ENCODE measurements around the gene TXNDC8. TPM values are rescaled to one million over a fixed set of nuclear protein-coding genes. Genes with fewer than 3 reads are reported as not detected.
"Not testable (repeated sequence)": the region's sequence is repeated elsewhere in the genome, so short reads cannot be mapped to it uniquely, and the experiment has no call there.

Gene TXNDC8
- total and polyA plus RNA-seq, 2 donors (not counting 1 experiment from before 2014, with no cell fraction given): not detected

- H3K4me3 Mint-ChIP-seq: no peak overlapping the region
- DNase-seq (no peak), ATAC-seq (ENCODE audit: low read depth) (no peak)
- no peak for TF ChIP-seq EZH2 (IDR thresholded peaks at IDR 0.05; ENCODE audit: borderline replicate concordance, insufficient read depth, low read depth, low read length, poor library complexity, severe bottlenecking)
- TF ChIP-seq, protein P1, sequence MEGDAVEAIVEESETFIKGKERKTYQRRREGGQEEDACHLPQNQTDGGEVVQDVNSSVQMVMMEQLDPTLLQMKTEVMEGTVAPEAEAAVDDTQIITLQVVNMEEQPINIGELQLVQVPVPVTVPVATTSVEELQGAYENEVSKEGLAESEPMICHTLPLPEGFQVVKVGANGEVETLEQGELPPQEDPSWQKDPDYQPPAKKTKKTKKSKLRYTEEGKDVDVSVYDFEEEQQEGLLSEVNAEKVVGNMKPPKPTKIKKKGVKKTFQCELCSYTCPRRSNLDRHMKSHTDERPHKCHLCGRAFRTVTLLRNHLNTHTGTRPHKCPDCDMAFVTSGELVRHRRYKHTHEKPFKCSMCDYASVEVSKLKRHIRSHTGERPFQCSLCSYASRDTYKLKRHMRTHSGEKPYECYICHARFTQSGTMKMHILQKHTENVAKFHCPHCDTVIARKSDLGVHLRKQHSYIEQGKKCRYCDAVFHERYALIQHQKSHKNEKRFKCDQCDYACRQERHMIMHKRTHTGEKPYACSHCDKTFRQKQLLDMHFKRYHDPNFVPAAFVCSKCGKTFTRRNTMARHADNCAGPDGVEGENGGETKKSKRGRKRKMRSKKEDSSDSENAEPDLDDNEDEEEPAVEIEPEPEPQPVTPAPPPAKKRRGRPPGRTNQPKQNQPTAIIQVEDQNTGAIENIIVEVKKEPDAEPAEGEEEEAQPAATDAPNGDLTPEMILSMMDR (IDR thresholded peaks at IDR 0.05): no peak
- Histone ChIP-seq H3K9me3 (ENCODE audit: control extremely low read depth in 1 of 3, control insufficient read depth in 2 of 3, insufficient read depth in 1 of 3, low read length in 2 of 3) (peaks cover 0 to 4% (median 0%) of the 10 kb centered on the region in 3 donors), H3K9ac (ENCODE audit: low read length) (no peak overlapping the region), H2AFZ (ENCODE audit: insufficient read depth, low read depth, low read length, poor library complexity, severe bottlenecking) (no peak overlapping the region), H3K4me1 (ENCODE audit: control insufficient read depth in 2 of 2, insufficient read depth in 2 of 2, low read length in 2 of 2) (peaks cover 5 to 12% of the 10 kb centered on the region in 2 donors), H3K27me3 (replicated peaks in 1 of 4; ENCODE audit: control extremely low read depth in 1 of 4, control insufficient read depth in 3 of 4, insufficient read depth in 4 of 4, low read length in 3 of 4) (no peaks in the 10 kb centered on the region), H3K27ac (ENCODE audit: low read length in 2 of 2) (no peak overlapping the region), H4K20me1 (ENCODE audit: control insufficient read depth, insufficient read depth, low read length, poor library complexity, severe bottlenecking) (no peaks in the 10 kb centered on the region), H3K79me2 (ENCODE audit: control insufficient read depth, insufficient read depth, low read length) (no peaks in the 10 kb centered on the region), H3K4me2 (replicated peaks; ENCODE audit: low read depth, low read length, poor library complexity, severe bottlenecking) (no peak overlapping the region), H3K4me3 (ENCODE audit: control extremely low read depth in 1 of 5, extremely low read depth in 1 of 5, insufficient read depth in 1 of 5, low read depth in 2 of 5, low read length in 4 of 5) (no peak overlapping the region), H3K36me3 (replicated peaks in 1 of 2; ENCODE audit: control extremely low read depth in 1 of 2, control insufficient read depth in 1 of 2, extremely low read depth in 1 of 2, insufficient read depth in 2 of 2, low read length in 1 of 2) (no peaks in the 10 kb centered on the region)
- POLR2A ChIA-PET: no interaction called here
- intact Hi-C loops (cut with micrococcal nuclease): no loop called here
- H3K27me3 Mint-ChIP-seq: peaks cover 6% of the 10 kb centered on the region
- H3K27ac Mint-ChIP-seq: no peak overlapping the region
- no peaks in the 10 kb centered on the region for H3K9me3 Mint-ChIP-seq (ENCODE audit: insufficient read depth)
- H3K4me1 Mint-ChIP-seq: peaks cover 12% of the 10 kb centered on the region
- 100% methylated on average over 1 of the region's 4 CpGs for WGBS (ENCODE audit: insufficient coverage)
- CTCF ChIA-PET: no interaction called here
These were observed 19.8 kb downstream of the TXNDC8 start for GRCh38 chr9:110317911-110318310.

DNA sequence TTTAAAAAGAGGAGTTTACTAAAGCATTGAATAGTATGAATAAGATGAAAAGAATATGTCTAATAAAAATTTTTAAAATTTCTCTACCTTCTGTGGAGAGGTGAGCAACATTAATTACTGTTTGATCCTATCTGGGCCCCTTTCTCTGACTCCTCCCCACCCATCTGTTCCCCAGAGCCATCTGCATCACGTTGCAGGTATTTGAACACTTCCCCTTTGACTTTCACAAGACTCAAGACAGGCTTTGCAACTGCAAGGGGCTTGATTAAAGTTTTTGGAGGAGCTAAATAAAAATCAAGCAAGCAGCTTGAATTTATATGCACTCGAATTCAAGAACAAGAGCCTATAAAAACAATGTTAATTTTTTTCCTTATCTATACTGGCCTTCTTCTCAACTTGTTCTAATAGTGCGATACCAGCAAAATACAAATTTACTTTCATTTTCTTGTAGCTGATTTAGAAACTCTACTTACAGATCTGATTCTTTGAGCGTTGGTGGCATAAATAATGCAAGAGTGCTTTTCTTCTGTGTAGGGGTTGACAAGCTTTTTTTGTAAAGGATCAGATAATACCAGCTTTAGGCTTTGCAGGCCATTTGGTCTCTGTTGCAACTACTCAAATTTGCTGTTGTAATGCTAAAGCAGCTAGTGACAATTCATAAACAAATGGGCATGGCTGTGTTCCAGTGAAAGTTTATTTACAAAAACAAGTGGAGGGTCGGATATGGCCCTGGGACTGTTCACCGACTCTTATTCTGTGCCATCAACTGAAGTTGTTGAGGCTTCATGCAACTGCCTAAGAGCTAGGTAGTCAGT lies 21.2 kb downstream of the TXNDC8 start:
- TF ChIP-seq, protein P1 (IDR thresholded peaks at IDR 0.05): no peak
- TF ChIP-seq EZH2 (IDR thresholded peaks at IDR 0.05; ENCODE audit: borderline replicate concordance, insufficient read depth, low read depth, low read length, poor library complexity, severe bottlenecking): no peak
- Mint-ChIP-seq H3K27ac (peak overlapping the region; percentile 74), H3K27me3 (no peaks in the 10 kb centered on the region), H3K4me1 (peaks cover 12% of the 10 kb centered on the region), H3K4me3 (peak overlapping the region; percentile 80), H3K9me3 (ENCODE audit: insufficient read depth) (no peaks in the 10 kb centered on the region)
- H3K4me2 ChIP-seq (replicated peaks; ENCODE audit: low read depth, low read length, poor library complexity, severe bottlenecking): peak overlapping the region; percentile 51
- CTCF ChIA-PET: no interaction called here
- peak overlapping the region; percentile 53 for H2AFZ ChIP-seq (ENCODE audit: insufficient read depth, low read depth, low read length, poor library complexity, severe bottlenecking)
- H3K9me3 ChIP-seq (ENCODE audit: control extremely low read depth in 1 of 3, control insufficient read depth in 2 of 3, insufficient read depth in 1 of 3, low read length in 2 of 3): peaks cover 0 to 9% (median 9%) of the 10 kb centered on the region in 3 donors
- 75% methylated on average over 2 of the region's 6 CpGs for WGBS (ENCODE audit: insufficient coverage)
- no peaks in the 10 kb centered on the region for H3K27me3 ChIP-seq (replicated peaks in 1 of 4; ENCODE audit: control extremely low read depth in 1 of 4, control insufficient read depth in 3 of 4, insufficient read depth in 4 of 4, low read length in 3 of 4)
- POLR2A ChIA-PET: no interaction called here
- no peaks in the 10 kb centered on the region for H3K36me3 ChIP-seq (replicated peaks in 1 of 2; ENCODE audit: control extremely low read depth in 1 of 2, control insufficient read depth in 1 of 2, extremely low read depth in 1 of 2, insufficient read depth in 2 of 2, low read length in 1 of 2)
- no peaks in the 10 kb centered on the region for H4K20me1 ChIP-seq (ENCODE audit: control insufficient read depth, insufficient read depth, low read length, poor library complexity, severe bottlenecking)
- H3K79me2 ChIP-seq (ENCODE audit: control insufficient read depth, insufficient read depth, low read length): no peaks in the 10 kb centered on the region
- peak overlapping the region in 4 of 5 experiments; percentile 13 to 48 (median 42) for H3K4me3 ChIP-seq (ENCODE audit: control extremely low read depth in 1 of 5, extremely low read depth in 1 of 5, insufficient read depth in 1 of 5, low read depth in 2 of 5, low read length in 4 of 5)
- intact Hi-C loops (cut with micrococcal nuclease): no loop called here
- peak overlapping the region; percentile 10 to 11 for H3K27ac ChIP-seq (ENCODE audit: low read length in 2 of 2)
- H3K9ac ChIP-seq (ENCODE audit: low read length): peak overlapping the region; percentile 50
- peak; percentile 44 for DNase-seq
- peak; percentile 36 for ATAC-seq (ENCODE audit: low read depth)
- peaks cover 5 to 12% of the 10 kb centered on the region in 2 donors for H3K4me1 ChIP-seq (ENCODE audit: control insufficient read depth in 2 of 2, insufficient read depth in 2 of 2, low read length in 2 of 2)

DNA sequence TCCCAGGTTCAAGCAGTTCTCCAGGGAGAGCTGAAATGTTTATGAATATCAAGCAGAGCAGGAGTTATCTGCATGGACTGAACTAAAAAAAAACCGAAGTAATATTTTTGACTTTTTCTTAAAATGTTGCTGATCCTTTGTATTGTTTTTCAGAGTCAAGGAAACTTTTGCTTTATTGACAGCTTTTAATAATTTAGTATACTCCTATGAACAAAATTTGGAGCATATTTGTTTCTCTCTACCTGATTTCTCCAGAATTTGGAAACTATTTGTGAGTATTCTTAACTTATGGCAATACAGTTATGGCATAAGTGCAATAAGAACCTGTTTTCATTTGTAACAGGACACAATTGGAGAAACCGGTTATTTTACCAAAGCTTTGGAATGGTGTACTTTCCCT lies 25.7 kb downstream of the TXNDC8 start:
- ATAC-seq (ENCODE audit: low read depth); H3K27ac ChIP-seq (ENCODE audit: low read length in 2 of 2); H4K20me1 ChIP-seq (ENCODE audit: control insufficient read depth, insufficient read depth, low read length, poor library complexity, severe bottlenecking); H3K4me3 Mint-ChIP-seq; intact Hi-C loops (cut with micrococcal nuclease); H3K27me3 Mint-ChIP-seq; POLR2A ChIA-PET; H3K9me3 Mint-ChIP-seq (ENCODE audit: insufficient read depth); H3K27me3 ChIP-seq (replicated peaks in 1 of 4; ENCODE audit: control extremely low read depth in 1 of 4, control insufficient read depth in 3 of 4, insufficient read depth in 4 of 4, low read length in 3 of 4); H3K4me2 ChIP-seq (replicated peaks; ENCODE audit: low read depth, low read length, poor library complexity, severe bottlenecking); H3K36me3 ChIP-seq (replicated peaks in 1 of 2; ENCODE audit: control extremely low read depth in 1 of 2, control insufficient read depth in 1 of 2, extremely low read depth in 1 of 2, insufficient read depth in 2 of 2, low read length in 1 of 2); DNase-seq; H3K79me2 ChIP-seq (ENCODE audit: control insufficient read depth, insufficient read depth, low read length); CTCF ChIA-PET; H3K27ac Mint-ChIP-seq; H3K4me3 ChIP-seq (ENCODE audit: control extremely low read depth in 1 of 5, extremely low read depth in 1 of 5, insufficient read depth in 1 of 5, low read depth in 2 of 5, low read length in 4 of 5); H3K9me3 ChIP-seq (ENCODE audit: control extremely low read depth in 1 of 3, control insufficient read depth in 2 of 3, insufficient read depth in 1 of 3, low read length in 2 of 3); H3K9ac ChIP-seq (ENCODE audit: low read length); H2AFZ ChIP-seq (ENCODE audit: insufficient read depth, low read depth, low read length, poor library complexity, severe bottlenecking): not testable (repeated sequence)
- WGBS (ENCODE audit: insufficient coverage): no CpG with 5 or more reads among the region's 2 CpGs
- H3K4me1 ChIP-seq (ENCODE audit: control insufficient read depth in 2 of 2, insufficient read depth in 2 of 2, low read length in 2 of 2): peaks cover 11 to 24% of the 10 kb centered on the region in 2 donors
- peaks cover 15% of the 10 kb centered on the region for H3K4me1 Mint-ChIP-seq
